ENCODE data around the gene PIP5KL1.
"Not testable (repeated sequence)": the region's sequence is repeated elsewhere in the genome, so short reads cannot be mapped to it uniquely, and the experiment has no call there.

Gene PIP5KL1

DNA sequence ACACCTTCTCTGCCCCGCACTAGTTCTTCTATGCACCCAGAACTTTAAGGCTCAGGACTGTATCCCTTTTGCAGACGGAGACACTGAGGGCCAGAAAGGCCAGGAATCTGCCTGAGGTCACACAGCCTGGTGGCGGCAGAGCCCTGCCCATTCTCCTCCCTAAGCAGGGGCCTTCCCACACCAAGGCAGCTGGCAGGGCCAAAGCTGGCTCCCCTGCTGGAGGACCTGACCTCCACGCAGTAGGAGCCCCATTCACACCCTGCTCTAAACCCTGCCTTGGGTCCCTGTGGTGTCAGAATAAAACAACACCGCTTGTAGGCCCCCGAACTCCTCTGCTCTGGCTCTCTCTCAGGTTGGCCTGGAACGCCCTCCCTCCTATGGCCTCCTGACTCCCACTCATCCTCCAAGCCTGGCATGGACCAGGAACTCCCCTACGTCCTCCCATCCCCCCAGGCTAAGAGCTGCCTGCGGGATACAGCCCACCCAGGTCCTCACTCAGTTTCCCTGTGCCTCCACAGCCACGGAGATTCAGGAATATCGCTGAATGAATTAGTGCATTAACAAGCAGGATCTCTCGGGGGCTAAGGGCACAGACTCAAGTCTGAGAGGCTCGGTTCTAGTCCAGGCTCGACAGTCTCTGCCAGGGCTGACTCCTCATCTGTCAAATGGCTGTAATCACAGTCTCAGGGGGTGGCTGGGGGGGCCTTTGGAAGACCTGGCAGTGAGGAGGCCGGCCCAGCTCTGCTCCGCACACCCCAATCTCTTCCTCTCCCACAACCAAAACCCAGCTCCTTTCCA is 34.0 kb downstream of the PIP5KL1 start:
- no peak for DNase-seq (ENCODE audit: extremely low read depth in 1 of 2, low read depth in 1 of 2)

DNA sequence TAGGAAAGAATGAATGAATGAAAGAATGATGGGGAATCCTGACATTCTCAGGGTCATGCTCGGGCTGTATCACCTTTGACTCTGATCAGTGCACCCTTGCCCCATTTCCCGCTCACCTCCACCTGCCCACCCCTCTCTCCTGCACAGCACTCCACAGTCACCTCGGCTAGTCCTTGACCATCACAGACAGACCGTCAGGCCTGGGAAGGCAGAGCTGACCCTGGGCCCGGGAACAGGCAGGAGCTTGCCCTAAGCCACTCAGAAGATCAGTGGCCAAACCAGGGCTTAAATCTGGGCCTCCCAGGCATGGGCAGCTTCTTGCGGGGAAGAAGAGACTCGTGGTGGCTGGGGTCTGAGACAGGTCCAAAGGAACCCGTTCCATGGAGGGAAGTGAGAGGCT is 34.8 kb downstream of the PIP5KL1 start:
- DNase-seq (ENCODE audit: extremely low read depth in 1 of 2, low read depth in 1 of 2), result no peak

DNA sequence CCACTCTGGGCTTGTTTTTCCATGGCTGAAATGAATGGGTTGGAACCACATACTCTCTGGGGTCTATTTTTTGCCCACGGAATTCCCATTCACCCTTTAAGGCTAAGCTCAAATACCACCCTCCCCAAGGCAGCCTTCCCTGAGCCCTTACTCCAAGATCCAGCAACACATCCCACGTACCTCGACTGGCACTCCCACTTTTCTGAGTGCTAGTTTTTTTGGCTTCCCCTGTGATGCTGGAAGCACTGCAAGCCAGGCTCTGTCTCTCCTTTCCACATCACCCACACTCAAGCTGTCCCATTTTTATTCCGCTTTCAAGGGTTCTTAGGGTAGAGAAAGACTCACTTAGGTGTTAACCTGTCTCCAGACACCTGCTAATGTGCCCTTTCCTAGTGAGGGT is 37.2 kb downstream of the PIP5KL1 start:
- no peak for DNase-seq (ENCODE audit: extremely low read depth in 1 of 2, low read depth in 1 of 2)

DNA sequence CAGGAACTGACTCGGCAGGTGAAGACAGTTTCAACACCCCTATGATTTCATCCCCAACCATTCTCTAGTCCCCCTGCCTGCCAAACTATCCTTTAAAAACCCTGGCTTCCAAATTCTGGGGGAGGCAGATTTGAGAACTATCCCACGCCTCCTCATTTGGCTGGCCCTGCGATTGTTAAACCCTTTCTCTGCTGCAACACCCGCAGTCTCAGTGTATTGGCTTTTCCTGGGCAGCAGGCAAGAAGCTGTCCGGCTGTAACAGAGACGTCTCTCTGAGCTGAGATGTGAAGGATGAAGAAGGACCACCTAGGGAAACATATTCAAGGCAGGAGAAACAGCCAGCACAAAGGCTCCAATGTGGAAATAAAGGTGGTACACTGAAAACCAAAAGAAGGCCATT is 37.7 kb downstream of the PIP5KL1 start:
- DNase-seq (ENCODE audit: extremely low read depth in 1 of 2, low read depth in 1 of 2), result no peak

DNA sequence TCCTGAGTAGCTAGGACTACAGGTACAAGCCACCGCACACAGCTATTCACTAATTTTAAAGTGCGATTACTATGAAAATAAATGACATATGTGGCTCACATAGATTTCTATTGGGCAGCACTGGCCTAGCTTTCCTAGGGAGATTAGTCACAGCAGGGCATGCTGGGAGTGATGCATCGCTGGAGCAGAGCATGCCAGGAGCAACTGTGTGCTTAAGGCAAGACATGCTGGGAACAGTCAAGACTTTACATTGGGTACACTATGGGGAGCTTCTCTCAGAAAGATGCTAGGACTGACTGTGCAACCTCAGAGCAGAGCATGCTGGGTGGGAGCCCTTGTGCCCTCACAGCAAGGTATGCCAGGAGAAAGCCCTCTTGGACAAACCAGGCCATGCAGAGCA is 40.5 kb downstream of the PIP5KL1 start:
- DNase-seq (ENCODE audit: extremely low read depth in 1 of 2, low read depth in 1 of 2), result no peak

DNA sequence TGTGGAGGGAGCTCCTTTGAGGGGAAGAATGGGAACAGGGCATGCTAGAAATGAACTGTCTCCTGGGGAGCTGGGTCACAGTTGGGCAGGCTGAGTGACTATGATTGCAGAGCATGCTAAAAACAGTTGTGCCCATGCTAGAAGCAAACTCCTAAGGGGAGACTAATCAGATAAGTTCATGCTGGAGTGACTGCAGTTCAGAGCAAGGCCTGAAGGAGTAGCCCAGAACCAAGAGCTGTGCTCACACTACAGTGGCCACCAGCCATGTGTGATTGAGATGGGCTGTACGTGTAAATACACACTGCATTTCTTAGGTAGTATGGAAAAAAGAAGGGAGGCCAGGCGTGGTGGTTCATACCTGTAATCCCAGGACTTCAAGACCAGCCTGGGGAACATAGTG is 42.8 kb downstream of the PIP5KL1 start:
- DNase-seq (ENCODE audit: extremely low read depth in 1 of 2, low read depth in 1 of 2), result no peak

DNA sequence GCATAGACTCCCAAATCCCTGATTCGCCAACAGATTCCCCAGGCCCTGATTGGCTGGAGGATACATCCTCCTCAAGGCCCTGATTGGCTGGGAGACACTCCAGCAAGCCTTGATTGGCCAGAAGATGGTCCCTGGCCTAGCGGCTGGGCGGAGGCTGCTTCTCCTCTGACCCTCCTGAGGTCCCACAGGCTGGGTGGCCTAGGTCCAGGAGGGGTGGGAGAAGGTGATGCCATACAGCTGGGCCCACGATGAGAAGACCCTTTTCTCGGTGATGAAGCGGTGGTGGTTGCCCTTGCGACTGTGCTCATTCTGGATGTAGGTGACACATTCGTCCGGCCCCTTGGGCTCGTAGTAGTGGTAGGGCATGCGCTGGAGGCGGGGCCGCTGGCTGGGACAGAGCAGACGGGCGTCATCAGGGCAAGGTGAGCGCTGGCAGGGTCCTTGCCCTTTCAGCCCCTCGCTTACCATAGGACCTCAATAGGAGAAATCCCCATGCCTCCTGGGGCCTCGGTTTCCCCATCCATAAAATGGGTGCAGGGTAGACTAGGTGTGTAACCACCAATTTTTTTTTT is 44.1 kb downstream of the PIP5KL1 start:
- DNase-seq (ENCODE audit: extremely low read depth in 1 of 2, low read depth in 1 of 2), result no peak

DNA sequence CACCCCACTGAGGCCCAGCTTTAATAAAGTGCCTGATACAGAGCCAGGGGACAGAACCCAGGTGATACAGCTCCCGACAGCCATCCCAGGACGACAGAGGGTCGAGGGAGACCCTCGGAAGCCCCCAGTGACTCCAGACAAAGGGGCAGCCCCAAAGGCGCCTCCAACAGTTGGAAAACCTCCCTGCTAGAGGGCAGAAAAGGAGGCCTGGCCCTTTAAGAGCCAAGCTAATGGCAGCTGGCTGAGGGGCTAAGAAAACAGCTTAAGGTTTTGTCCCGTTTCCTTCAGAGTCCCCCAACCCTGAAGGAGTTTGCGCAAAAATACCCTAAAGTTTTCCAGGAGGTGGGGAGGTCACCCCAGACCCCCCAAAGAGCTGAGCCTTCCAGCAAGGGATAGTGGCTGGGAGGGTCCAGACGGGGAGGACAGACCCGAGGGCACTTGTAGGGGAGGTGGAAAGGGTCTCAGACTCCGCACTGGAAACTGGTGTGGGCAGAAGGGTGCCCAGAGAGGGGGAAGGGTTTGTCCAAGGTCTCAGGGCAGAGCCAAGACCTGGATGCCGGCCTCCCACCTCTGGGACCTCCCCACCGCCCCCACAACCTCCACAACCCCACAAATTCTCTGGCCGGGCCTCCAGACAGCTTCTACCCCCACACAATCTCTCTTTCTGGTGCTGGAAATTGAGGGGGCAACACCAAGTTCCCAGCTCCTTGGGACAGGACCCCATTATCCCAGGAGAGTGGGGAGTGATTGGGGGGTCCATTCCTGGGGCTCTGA is 44.9 kb downstream of the PIP5KL1 start:
- no peak for DNase-seq (ENCODE audit: extremely low read depth in 1 of 2, low read depth in 1 of 2)

DNA sequence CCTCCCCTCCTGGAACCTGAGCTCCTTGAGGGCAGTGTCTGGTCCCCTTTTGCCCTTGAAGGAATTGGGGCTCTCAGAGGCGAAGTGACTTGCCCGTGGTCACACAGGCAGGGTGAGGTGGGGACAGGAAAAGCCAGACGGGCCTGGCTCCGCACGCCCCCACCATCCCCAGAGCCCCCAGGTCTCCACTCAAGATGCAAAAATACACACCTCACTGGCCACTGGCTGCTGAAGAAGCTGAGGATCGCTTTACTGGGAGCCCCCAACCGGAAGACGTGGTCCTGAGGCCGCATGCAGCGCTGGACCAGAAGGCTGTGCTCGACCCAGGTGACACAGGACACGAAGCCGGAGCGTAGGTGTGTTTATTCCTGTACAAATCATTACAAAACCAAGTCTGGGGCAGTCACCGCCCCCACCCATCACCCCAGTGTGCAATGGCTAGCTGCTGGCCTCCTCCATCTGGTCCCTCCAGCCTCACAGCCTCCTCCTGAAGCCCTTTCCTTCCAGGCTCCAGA is 45.5 kb downstream of the PIP5KL1 start:
- no peak for DNase-seq (ENCODE audit: extremely low read depth in 1 of 2, low read depth in 1 of 2)

DNA sequence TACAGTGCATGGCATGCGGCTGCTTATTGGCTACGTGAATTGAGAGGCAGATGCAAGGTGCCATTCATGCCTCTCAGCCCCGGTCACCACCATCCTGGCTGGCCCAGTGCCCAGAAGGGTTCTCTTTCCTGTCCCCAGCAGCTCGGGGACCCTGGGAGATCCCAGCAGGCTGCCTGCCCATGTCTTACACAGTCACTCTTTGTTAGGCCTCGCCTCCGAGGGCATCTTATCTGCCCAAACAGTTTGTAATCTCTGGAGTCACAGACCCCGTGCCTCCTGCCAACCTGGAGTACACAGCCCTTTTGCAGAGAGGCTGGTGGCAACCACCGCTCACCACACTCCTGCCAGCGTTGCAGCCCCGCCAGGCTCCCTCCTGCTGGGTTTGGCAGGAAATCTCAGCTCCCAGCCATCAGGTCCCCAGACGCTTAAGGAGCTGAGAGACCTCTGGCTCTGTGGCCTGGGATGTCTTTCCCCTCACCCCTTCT is 46.1 kb downstream of the PIP5KL1 start:
- no peak for DNase-seq (ENCODE audit: extremely low read depth in 1 of 2, low read depth in 1 of 2)

DNA sequence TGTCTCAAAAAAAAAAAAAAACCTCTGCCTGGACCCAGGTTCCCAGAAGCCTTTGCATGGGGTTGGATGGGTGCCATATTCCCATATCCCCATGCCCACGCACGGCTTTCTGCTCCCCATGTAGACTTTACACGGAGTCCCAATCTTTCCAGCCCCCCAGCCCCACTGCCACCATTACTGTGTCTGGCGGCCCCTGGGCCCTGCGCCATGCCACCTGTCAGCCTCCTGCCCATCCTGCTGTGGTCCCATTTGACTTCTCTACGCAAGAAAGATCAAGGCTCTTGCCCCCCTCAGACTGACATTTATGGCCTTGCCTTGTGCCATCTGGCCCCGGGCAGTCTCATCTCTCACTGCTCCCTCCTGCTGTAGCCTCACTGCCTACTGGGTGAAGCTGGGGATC is 46.6 kb downstream of the PIP5KL1 start:
- no peak for DNase-seq (ENCODE audit: extremely low read depth in 1 of 2, low read depth in 1 of 2)

DNA sequence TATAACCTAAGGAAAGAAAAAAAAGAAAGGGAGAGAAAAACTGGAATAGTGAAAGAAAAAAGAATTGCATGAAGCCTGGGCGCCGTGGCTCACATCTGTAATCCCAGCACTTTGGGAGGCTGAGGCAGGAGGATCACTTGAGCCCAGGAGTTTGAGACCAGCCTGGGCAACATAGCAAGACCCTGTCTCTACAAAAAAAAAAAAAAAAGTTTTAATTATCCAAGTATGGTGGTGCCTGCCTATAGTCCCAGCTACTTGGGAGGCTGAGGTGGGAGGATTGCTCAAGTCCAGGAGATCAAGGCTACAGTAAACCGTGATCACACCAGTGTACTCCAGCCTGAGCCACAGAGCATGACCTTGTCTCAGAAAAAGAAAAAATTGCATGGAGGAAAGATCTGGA is 48.9 kb downstream of the PIP5KL1 start:
- DNase-seq (ENCODE audit: extremely low read depth in 1 of 2, low read depth in 1 of 2), result not testable (repeated sequence)

DNA sequence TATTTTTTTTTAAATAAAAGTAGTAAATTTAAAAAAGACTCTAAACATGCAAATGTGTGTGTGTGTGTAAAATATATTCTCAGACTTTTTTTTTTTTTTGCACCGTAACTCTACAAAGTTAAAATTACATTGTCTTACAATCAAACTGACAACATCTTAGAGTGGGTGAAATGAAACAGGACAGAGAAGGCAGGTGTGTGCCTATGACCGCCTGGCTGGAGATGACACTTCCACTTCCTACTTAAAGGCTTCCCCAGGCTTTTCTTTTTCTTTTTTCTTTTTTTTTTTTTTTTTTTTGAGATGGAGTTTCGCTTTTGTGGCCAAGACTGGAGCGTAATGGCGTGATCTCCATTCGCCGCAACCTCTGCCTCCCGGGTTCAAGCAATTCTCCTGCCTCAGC is 50.4 kb downstream of the PIP5KL1 start:
- DNase-seq (ENCODE audit: extremely low read depth in 1 of 2, low read depth in 1 of 2), result no peak

DNA sequence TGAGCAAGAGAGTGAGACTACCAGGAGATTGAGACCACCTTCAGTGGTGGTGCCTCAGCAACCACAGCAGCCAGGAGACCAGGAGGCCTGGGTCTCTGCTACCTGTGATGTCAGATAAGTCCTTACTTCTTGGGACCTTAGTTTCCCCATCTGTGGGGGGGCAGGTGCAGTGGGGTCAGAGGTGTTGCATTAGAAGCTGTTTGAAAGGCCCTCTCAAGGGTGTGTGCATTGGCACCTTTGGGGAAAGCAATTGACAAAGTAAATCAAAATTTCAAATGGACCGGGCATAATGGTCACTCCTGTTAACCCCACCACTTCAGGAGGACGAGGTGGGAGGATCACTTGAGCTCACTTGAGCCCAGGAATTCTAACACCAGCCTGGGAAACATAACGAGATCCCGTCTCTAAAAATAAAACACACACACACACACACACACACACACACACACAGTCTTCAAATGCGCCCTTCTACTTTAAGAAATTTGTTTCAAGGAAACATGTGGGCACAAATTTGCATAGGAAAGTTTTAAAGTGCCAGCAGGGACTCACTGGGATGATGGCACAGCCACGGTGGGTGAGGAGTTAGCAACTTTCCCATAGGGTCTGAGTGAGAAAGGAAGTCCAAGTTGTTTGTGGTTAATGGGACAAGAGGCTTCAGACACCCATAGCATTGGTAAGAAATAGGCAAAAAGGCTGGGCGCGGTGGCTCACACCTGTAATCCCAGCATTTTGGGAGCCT is 51.8 kb downstream of the PIP5KL1 start:
- no peak for DNase-seq (ENCODE audit: extremely low read depth in 1 of 2, low read depth in 1 of 2)

DNA sequence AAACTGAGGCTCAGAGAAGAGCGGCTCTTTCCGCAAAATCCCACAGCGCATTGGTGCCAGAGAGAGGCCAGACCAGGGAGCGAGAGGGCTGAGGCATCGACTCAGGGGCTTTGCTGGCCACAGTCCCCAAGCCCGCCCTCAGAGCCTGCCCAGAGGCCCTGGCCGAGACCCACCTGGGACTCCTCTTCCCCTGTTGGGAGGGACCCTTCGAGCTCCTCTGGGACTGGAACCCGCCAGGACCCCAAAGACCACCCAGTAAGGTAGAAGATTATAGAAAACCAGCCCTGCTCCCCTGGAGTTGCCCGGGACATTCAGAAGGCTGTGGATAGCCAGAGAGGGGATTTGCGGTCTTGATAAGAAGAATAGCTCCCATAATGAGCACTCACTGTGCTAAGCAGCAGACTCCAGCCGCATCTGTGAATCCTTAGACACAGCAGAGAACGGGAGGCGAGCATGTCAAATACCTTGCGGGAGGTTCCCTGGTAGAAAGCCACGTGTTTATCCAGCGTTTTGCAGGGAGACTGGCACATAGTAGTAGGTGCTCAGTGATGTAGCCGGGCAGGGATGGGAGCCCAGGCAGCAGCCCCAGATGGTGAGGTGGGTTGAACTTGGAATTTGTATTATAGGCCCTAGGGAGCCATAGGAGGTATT is 52.5 kb downstream of the PIP5KL1 start:
- no peak for DNase-seq (ENCODE audit: extremely low read depth in 1 of 2, low read depth in 1 of 2)

DNA sequence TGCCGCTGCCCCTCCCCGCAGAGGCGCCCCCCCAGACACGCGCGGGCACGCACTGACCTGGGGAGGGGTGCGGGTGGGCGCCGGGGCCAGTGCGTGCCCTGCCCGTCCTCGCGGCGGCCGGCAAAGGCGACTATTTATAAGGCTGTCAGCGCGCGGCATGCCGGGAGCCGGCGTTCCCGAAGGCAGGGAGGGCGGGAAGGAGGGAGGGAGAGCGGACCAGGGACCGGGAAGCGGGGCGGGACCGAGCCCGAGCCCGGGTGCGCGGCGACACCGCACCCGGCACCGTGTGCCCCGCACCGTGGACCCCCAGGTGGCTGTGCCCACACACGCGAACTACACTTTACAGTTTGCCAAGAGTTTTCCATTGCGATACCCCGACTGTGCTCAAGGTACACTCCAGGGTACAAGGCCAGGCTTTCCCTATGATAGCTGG is 53.0 kb downstream of the PIP5KL1 start, which contains the start of gene AK1:
Gene AK1, minus strand, starts transcription at position 110 of the 433 bp plus-strand sequence. CDS start 3,058 bp downstream, outside the sequence.
- no peak for DNase-seq (ENCODE audit: extremely low read depth in 1 of 2, low read depth in 1 of 2)

DNA sequence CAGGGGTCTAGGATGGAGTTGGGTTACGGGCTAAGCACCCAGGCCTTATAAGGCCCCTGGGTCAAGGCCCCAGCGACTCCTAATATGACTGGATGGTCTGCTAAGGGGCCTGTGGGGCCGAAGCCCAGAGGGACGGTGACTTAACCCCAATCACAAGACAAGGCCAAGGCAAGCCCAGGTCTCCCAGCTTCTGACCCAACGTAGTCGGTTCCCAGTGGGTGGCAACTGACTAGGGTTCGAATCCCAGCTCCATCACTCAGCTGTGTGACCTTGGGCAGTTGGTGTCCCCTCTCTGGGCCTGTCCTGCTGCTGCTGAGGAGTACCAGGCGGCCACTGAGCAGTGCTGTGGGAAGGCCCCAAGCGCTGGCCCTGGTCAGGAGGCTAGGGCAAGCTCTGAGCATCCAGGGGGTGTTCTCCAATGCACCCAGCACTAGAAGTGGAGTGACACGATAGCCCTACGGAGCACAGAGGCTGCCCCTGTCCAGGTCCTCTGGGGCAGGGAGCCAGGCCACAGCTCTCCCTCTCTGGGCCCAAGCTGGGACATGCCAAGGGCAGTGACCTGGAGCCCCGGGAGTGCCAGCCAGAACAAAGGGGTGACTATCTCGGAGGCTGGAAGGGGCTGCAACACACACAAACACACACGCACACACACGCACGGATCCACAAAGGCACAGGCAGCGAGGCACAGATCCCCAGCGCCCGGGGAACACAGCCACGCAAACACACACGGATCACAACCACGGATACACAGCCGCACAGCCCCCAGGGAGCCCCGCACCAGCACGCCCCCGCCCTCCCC is 53.6 kb downstream of the PIP5KL1 start:
- no peak for DNase-seq (ENCODE audit: extremely low read depth in 1 of 2, low read depth in 1 of 2)

DNA sequence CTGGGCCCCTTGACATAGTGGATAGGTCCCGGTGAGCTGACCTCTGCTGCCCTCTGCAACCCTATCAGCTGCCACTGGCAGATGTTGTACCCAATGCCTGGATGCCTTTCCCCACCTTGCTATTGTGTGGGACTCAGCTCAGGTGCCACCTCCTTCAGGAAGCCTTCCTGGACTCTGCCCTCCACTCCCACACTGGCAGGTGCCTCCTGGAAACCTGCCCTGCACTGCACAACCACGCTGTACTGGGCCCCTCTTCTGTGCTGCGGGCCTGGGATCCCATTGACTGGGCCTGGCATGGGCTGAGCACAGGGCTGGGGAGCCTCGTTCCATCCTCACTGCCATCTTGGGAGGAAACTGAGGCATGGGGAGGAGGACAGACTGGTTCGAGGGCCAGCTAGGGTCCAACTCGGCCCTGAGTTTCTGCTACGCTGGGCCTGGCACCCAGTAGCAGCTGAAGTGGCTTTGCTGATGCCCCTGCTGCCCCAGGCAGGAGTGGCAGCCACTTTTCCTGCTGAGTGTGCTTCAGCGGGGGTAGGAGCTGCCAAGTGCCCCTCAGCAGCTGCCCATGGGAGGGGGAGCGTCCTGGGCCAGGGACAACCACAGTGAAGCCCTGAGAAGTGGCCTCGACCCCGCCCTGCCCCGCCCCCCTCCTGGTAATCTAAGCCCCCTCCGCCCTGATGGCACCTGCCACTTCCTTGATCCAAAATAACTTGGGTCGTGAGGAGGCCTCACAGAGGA is 54.4 kb downstream of the PIP5KL1 start:
- DNase-seq (ENCODE audit: extremely low read depth in 1 of 2, low read depth in 1 of 2), result no peak
